Cerebellar nuclear complex (tissue), 1 donor: ENCODE measurements around the gene CPLX3.

Experiments
- DNase-seq, 2 experiments: peaks; one replicate each; lab custom pipeline; 2025; lab: John Stamatoyannopoulos, UW

The CPLX3 gene

DNA sequence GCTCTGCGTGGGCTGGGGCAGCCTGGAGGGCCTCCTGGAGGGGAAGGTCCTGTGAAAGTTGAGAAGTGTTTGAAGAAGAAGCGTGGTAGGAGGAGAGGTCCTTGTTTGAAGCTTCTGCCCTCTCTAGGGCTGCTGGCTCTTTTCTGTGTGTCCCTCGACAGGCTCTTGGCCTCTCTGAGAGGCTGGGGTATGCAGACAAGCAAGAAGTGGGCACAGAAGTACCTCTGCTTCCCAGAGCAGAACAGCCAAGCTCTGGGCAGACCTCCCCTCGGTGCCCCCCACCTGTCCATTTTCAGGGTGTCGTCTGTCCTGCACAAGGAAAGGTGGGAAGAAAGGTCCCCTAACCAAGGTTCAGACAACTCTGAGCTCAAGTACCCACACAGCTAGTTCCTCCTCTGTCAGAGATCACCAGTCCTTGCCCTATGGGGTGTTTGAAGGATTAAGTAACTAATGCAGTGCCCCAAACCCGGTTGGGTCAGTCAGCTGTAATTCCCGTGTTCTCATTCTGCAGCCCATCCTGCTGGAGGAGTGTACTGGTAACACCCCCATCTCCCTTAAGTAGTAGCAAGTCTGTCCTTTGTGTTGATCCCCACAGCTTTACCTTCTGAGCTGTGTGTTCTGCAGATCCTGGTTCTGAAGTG, 38.3 kb upstream of the CPLX3 start:
- no peak for DNase-seq

DNA sequence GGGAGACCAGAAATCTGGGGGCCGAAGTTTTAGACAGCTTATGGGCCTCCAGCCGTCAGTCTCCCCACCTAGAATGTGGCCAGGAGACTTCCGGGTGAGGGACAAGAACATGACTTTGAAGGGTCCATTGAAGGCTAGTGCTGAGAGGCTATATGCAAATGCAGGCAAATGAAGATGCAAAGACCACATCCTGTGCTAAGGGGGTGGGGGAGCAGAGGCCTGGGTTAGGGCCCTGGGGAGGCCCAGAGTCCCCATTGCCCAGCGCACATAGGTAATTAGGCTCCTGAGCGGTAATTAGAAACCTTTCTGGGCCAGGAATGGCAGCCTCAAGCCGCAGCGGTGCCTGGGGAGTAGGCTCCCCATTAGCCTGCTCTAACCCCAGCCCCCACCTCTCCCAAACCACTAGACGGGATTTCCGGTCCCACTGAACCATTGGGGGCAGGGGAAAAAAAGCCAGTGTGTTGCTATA, 37.7 kb upstream of the CPLX3 start:
- no peak for DNase-seq

DNA sequence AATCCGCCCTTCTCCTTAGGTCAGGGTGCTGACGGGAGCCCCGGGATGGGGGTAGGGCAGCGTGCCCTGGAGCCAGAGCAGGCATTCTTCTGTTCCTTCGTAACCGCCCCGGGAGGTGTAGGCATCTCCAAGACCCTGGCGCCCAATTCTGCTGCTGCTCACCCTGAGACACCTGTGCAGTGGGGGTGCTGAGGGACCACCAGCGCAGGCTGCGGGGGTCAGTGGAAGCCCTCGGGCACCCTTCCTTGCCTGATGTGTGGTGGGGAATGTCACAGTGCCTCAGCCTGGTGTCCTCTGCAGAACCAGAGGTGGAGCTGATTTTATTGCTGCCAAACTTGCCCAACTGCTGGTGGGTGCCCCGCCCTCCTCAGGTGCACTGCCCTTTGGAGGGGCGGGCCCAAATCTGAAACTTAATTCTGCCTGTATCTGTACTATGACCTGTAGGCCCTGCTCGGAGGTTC, 37.2 kb upstream of the CPLX3 start:
- DNase-seq = no peak

DNA sequence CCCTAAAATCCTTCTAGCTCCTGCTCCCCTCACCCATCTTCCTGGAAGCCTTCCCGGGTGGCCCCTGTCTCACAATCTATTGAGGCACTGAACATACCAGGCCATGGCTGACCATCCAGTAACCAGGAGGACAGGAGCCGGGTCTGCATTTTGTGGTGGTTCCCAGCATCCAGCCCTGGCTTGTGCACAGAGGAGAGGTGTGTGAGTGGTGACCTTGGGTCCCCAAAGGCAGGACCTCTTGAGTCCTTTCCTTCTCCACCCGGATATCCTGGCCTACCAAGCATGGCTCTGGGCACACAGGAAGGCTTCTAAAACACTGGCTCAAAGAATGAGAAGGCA, 36.7 kb upstream of the CPLX3 start:
- no peak for DNase-seq

DNA sequence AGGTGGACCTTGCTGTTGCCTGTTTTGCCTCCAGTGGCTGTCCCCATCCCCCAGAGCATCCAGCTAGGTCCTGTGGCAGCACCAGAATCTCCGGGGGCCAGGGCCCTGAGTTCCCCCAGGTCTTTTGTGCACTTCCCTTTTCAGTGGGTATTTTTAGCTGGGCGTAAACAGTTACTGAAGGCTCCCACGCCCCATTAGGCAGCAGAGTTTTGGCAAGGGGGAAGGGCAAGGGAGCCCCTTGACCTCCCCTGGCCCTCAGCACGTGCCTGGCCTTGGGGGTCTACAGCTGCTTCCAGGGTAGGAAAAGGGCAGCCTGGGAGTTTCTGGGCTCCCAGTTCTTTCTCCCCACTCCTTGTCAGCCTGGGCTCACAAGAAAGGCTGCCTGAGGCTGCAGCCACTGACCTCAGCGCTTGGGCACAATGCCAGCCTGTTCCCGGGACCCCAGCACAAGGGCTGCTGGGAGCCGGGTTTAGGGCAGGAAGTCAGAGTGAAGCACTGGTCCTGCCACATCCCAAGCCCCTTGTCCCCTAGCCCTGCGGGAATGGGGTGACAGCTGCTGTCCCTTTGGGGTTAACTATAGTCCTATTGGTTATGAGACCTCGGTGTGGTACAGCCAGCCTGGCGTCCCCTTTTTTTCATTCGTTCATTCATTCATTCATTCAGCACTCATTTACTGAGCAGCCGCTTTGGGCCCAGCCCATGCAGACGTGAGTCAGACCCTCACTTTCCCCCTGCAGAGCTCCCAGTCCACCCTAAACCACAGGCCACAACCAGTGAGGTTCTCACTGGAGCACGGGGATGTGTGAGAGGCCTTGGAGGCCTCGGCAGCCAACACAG, 36.1 kb upstream of the CPLX3 start:
- DNase-seq = no peak

DNA sequence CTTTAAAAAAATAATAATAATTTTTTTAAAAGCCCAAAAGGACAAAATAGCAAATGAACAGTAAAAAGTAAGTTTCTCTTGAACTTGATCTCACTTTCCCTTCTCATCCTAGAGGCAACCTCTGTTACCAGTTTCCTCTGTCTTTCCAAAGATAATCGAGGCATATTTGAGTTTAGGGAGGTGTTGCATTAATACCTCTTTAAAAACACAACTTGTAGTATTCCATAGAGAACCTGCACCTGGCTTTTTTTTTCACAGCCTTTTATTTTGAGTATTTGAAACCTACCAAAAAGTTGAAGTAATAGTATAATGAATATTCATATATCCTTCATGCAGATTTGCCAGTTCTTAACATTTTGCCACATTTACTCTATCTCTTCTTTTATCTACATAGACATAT, 35.4 kb upstream of the CPLX3 start:
- DNase-seq = no peak

DNA sequence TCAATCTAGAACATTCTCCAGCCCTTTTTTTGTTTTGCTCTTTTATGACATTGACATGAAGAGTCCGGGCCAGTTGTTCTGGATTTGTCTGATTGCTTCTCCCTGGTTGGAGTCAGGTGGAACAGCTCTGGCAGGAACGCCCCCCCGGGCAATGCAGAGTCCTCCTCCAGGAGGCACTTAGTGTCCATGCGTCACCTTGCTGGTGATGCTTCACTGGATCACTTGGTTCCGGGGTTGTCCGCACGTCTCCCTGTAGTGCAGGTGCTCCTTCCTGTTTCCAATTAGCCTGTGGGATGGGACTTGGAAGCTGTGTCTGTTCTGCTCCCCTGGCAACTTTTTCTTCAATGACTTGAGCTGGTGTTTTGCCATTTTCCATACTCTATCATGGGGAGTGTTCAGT, 34.8 kb upstream of the CPLX3 start:
- no peak for DNase-seq

DNA sequence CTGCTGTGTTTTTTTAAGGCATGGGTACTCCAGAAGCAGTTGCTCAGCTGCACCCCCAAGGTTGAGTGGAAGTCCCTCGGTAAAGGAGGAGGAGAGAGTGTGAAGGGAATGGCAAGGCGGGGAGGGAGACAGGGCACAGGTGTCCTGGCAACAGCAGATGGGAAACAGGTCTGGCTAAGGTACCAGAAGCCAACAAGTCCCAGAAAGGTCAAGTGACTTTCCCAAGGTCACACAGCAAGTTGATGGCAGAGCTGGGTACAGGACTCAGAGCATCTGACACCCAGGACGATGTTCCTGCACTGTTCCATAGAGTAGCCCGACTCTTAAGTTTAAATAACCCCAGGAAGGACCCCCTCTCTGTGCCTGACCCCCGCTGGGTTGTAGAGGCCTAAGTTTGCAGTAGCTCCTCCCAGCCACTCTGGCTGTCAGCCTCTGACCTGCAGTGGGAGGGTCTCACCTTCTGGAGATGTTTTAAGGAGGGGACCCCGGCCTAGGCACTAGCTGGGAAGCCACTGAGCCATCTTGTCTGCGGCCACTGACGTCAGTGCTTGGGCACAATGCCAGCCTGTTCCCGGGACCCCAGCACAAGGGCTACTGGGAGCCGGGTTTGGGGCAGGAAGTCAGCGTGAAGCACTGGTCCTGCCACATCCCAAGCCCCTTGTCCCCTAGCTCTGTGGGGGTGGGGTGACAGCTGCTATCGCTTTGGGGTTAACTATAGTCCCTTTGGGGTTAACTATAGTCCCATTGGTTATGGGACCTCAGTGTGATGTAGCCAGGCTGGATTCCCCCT, 34.0 kb upstream of the CPLX3 start:
- DNase-seq = no peak

DNA sequence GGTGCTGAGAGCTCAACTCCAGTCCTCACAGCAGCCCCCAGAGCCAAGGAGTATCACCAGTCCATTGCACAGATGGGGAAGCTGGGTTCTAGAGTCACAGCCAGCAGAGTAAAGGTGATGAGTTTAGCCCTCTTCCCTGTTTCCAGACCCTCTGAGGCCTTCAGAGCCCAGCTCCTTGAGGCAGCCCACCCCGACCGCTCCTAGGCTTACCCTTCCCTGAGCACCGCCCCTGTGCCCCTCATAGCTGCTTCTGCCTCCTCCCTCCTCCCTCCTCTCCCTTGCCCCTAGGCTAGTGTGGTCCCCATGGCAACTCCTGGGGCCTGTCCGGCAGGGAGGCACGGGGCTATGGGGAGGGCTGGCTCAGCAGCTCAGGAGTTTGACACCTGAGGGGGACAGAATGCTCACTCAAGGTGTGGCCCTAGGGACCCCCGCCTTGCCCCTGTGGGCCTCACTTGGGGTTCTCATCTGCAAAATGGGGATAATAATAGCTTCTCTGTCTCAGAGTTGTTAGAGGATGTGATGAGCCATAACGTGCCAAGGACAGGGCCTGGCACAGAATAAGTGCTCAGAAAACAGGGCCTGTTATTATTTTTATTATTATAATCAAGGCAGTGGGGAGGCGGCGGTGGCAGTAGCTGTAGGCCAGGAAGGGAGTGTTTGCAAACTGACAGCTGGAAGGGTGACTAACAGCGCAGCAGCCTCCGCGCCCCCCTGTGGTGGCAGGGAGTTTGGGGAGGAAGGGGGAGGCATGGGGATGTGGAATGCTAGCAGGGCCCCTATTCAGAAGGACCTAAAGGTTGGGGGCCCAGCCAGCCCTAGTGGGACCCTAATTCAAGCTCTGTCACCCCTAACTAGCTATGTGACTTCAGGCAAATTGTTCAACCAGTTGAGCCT, 33.0 kb upstream of the CPLX3 start:
- DNase-seq = no peak

DNA sequence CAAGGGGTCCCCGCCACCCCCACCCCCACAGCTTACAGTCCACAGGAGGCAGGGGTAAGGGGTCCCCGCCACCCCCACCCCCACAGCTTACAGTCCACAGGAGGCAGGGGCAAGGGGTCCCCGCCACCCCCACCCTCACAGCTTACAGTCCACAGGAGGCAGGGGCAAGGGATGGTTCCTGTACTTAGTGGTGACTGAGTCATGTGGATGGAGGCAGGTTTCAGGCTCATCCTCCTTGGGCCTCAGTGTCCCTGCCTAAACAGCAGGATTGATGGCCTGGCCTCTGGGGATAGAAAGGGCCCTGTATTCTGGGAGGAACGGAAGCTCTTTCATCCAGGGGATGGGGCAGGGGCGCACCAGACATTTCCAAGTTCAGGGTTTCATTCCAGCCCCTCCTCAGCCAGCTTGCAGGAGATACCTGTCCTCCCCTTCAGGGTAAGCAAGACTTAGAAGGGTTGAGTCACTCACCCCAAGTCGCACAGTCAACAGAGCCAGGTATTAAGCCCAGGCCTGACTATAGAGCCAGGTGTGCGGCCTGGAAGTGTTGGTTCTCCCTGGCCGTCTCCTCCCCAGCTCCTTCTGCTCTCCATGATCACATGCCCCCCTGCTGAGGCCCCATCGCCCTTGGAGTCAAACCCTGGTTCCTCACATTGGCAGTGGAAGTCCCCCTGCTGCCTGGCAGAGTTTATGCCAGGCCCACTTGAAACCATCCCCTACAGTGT, 32.0 kb upstream of the CPLX3 start:
- DNase-seq = no peak

DNA sequence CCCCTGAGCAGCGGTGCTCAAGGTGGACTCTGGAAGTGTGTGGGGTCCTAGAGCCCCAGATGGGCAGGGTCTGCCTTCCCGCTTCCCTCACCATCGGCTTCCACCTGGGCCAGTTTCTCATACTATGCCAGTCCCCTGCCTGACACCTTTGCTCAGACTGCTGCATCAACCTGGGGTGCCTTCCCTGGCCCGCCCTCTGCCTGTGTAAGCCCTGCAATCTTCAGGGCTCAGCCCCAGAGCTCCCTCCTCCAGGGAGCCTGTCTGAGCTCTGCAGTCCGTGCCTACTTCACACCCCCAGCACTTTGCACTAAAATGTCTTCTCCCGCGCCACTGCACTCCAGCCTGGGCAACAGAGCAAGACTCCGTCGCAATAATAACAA, 31.5 kb upstream of the CPLX3 start:
- no peak for DNase-seq

DNA sequence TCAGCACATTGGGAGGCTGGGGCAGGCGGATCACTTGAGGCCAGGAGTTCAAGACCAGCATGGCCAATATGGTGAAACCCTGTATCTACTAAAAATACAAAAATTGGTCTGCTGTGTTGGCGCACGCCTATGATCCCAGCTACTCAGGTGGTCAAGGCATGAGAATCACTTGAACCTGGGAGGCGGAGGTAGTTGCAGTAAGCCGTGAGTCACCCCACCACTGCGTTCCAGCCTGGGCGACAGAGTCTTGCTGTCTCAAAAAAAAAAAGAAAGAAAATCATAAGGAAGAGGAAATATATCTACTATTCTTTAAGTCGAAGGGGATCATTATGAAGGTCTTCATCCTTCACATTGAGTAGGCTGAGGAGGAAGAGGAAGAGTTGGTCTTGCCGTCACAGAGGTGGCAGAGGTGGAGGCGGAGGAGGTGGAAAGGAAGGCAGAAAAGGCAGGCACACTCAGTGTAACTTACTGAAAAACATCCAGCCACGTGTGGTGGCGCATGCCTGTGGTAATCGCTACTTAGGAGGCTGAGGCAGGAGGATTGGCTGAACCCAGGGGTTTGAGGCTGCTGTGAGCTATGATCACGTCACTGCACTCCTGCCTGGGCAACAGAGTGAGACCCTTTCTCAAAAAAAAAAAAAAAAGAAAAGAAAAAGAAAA, 30.3 kb upstream of the CPLX3 start:
- no peak for DNase-seq

DNA sequence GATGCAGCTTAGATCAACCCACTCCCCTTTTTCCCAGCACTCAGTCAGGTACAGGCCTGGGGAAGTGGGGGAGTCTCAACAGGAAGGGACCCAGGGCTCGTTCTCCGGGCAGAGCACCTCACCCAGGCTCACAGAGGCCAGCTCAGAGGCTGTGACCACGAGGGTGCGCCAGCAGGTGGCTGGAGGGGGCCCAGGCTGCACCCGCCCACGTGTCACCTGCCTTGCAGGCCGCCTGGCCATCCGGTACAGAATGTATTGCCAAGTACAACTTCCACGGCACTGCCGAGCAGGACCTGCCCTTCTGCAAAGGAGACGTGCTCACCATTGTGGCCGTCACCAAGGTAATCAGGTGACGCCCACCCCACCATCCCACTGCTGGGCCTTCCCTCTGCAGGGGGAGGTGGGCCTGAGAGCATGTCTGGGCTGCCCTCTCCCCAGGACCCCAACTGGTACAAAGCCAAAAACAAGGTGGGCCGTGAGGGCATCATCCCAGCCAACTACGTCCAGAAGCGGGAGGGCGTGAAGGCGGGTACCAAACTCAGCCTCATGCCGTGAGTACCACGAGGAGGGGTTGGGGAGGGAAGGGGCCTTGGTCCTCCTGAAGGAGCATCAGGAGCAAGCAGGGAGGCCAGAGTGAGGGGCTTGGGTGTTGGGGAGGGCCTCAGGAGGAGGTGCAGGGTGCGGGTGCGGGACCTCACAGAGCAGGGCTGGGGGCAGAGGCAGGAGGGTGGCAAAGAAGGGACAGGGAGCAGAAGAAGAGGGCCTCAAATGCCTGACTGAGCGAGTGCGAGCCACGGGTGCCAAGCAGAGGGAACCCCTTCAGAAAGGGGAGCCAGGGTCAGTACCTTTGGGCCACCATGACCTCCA, 27.8 kb upstream of the CPLX3 start:
- peak; percentile 61 to 64 for DNase-seq

DNA sequence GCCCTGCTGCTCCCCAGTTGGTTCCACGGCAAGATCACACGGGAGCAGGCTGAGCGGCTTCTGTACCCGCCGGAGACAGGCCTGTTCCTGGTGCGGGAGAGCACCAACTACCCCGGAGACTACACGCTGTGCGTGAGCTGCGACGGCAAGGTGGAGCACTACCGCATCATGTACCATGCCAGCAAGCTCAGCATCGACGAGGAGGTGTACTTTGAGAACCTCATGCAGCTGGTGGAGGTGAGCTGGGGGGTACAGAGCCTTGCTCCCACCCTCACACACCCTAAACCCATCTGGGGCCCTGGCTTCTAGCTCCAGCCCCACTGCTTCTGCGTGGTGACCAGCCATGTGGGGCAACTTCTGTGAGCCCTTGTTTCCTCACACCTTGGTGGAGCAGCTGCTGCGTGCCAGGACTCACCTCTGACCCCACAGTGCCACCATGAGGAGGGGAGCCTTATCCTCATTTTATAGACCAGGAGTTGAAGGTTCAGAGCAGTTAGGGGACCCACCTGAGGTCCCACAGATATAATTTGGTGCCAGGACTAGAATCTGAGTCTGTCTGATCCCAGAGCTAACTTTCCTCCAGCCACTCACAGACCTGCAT, 27.1 kb upstream of the CPLX3 start:
- DNase-seq = no peak

DNA sequence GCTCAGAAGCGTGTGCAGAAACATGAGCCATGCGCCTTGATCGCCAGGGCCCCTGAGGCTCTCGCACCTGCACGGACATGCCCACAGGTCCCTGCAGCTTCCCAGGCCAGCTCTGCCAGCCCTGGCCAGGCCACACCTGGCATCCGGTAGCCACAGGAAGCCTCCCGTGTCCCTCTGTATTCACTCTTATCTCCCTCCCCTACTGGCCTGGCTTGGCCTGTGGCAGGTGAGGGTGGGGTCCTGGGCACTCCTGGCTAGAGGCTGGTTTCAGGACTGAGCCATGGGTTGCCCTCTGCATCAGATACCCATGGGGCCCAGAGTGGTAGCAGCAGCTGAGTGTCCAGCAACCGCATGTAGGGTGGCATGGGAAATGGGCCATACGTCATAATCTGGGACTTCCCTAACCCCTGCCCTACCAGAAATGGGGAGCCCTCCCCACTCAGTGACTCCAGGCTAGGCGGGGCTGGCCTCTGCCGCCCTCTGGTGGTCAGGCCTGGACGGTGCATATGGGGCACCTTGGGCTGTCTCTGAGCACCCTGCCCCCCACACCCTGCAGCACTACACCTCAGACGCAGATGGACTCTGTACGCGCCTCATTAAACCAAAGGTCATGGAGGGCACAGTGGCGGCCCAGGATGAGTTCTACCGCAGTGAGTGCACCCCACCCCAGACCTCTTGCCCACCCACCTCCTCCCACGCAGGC, 26.4 kb upstream of the CPLX3 start:
- no peak for DNase-seq

DNA sequence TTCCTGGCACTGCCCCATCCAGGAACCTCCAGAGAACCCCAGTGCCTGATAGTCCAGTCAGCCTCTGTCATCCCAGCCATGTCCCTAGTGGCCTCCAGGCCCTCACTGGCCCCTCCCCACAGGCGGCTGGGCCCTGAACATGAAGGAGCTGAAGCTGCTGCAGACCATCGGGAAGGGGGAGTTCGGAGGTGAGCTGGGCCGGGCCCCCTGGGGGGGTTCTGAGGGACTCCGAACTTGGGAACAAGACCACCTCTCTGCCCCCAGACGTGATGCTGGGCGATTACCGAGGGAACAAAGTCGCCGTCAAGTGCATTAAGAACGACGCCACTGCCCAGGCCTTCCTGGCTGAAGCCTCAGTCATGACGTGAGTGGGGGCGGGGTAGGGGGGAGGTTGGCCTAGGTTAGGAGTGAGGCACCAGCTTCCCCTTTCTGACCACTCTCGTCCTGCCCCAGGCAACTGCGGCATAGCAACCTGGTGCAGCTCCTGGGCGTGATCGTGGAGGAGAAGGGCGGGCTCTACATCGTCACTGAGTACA, 25.8 kb upstream of the CPLX3 start:
- no peak for DNase-seq

DNA sequence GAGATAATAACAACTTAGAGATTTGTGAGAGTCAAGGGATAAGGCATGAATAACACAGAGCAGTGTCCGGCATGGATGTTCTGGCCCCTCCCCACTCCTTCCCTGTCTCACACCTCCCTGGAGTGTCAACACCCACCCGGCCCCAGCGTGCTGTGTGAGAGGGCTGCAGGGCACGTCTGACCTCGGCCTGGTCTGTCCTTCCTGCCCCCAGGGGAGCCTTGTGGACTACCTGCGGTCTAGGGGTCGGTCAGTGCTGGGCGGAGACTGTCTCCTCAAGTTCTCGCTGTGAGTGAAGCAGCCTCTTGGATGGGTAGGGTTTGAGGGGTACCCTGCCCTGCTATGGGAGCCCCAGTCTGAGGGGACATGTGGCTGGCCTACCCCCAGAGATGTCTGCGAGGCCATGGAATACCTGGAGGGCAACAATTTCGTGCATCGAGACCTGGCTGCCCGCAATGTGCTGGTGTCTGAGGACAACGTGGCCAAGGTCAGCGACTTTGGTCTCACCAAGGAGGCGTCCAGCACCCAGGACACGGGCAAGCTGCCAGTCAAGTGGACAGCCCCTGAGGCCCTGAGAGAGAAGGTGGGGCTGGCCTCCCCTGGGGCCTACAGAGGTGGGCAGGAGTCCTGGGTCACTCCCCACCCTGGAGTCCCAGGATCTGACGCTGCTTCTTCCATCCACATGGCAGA, 25.0 kb upstream of the CPLX3 start:
- no peak for DNase-seq

DNA sequence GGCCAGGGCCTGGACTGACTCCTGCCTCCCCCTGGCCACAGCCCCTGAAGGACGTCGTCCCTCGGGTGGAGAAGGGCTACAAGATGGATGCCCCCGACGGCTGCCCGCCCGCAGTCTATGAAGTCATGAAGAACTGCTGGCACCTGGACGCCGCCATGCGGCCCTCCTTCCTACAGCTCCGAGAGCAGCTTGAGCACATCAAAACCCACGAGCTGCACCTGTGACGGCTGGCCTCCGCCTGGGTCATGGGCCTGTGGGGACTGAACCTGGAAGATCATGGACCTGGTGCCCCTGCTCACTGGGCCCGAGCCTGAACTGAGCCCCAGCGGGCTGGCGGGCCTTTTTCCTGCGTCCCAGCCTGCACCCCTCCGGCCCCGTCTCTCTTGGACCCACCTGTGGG, 24.1 kb upstream of the CPLX3 start:
- no peak for DNase-seq
